ENCODE measurements around the gene GALNT10. TPM values are rescaled to one million over a fixed set of nuclear protein-coding genes. Genes with fewer than 3 reads are reported as not detected.

The GALNT10 gene
- total and polyA plus RNA-seq, 10 of the 15 experiments (the other 5 are each of a cell fraction or from before 2014, with no cell fraction given), result 3.9 to 35.4 (median 15.5) TPM

- RAD21 ChIA-PET (ENCODE audit: unreplicated experiment), result interaction anchor here (0.8 to 1.1 kb wide), 5 partner anchors 19 to 128 kb away, joined by 3 to 5 read pairs (median 3); no protein-coding TSS in a partner anchor
- Histone ChIP-seq H3K36me3 (ENCODE audit: control insufficient read depth in 2 of 2, insufficient read depth in 2 of 2, low read length in 1 of 2) (peaks cover 0 to 2% of the 10 kb centered on the region in 2 experiments; a peak in 1 of 4 replicates), H3K9ac (ENCODE audit: control insufficient read depth, insufficient read depth, low read length) (no peak overlapping the region), H3K4me3 (no peak overlapping the region), H3K27me3 (replicated peaks in 1 of 2; ENCODE audit: control insufficient read depth in 2 of 2, insufficient read depth in 2 of 2, low read length in 1 of 2) (no peaks in the 10 kb centered on the region), H2AFZ (ENCODE audit: control insufficient read depth, low read depth, low read length) (no peak overlapping the region), H3K4me2 (ENCODE audit: control insufficient read depth, insufficient read depth) (no peak overlapping the region), H3K79me2 (ENCODE audit: control insufficient read depth, insufficient read depth, low read length) (no peaks in the 10 kb centered on the region), H3K9me3 (replicated peaks; ENCODE audit: control insufficient read depth, insufficient read depth, low read length) (no peaks in the 10 kb centered on the region), H4K20me1 (ENCODE audit: control insufficient read depth, insufficient read depth) (no peaks in the 10 kb centered on the region), H3K27ac (ENCODE audit: control insufficient read depth, insufficient read depth) (peak overlapping the region; percentile 64; the same call in 1 of the 2 replicates), H3K4me1 (ENCODE audit: control insufficient read depth, insufficient read depth, low read length) (no peaks in the 10 kb centered on the region)
- intact Hi-C loops (cut with micrococcal nuclease; ENCODE audit: unreplicated experiment), result no loop called here
- SMC1A ChIA-PET (ENCODE audit: uncharacterized antibody, unreplicated experiment), result interaction anchor here (0.9 to 2.5 kb wide), 7 partner anchors 11 to 97 kb away, joined by 3 to 6 read pairs (median 4); no protein-coding TSS in a partner anchor
- TF ChIP-seq SPI1 (IDR thresholded peaks at IDR 0.05; ENCODE audit: borderline replicate concordance, insufficient read depth, low read depth, low read length), result no peak
- TF ChIP-seq IKZF2 (IDR thresholded peaks at IDR 0.05), result no peak
- no peak for TF ChIP-seq RAD51 (IDR thresholded peaks at IDR 0.05)
- TF ChIP-seq BCLAF1 (IDR thresholded peaks at IDR 0.05), result no peak
- TF ChIP-seq USF2 (IDR thresholded peaks at IDR 0.05; ENCODE audit: borderline replicate concordance, low read depth, low read length), result no peak
- no peak for TF ChIP-seq SREBF2 (IDR thresholded peaks at IDR 0.05; ENCODE audit: low read length)
- no peak for TF ChIP-seq STAT3 (IDR thresholded peaks at IDR 0.05; ENCODE audit: low read depth, low read length)
- no peak for TF ChIP-seq ESRRA (IDR thresholded peaks at IDR 0.05; ENCODE audit: low read length)
- no peak for TF ChIP-seq CBX5 (IDR thresholded peaks at IDR 0.05; ENCODE audit: low read depth)
- TF ChIP-seq IKZF1 (conservative IDR thresholded peaks at IDR 0.05), result no peak
- no peak for TF ChIP-seq MYB (IDR thresholded peaks at IDR 0.05; ENCODE audit: borderline replicate concordance, low read depth, low read length)
- no peak for TF ChIP-seq NR2C1 (IDR thresholded peaks at IDR 0.05)
- no peak for TF ChIP-seq BHLHE40 (IDR thresholded peaks at IDR 0.05; ENCODE audit: borderline replicate concordance in 1 of 2, low read depth in 2 of 2, low read length in 1 of 2)
- no peak for TF ChIP-seq E4F1 (IDR thresholded peaks at IDR 0.05; ENCODE audit: borderline replicate concordance, partially characterized antibody)
- no peak for TF ChIP-seq ZNF217 (IDR thresholded peaks at IDR 0.05)
- TF ChIP-seq SUZ12 (IDR thresholded peaks at IDR 0.05; ENCODE audit: unreplicated experiment), result no peak
- no peak for TF ChIP-seq POU2F2 (IDR thresholded peaks at IDR 0.05; ENCODE audit: borderline replicate concordance, low read depth, low read length)
- no peak for TF ChIP-seq KAT2A (conservative IDR thresholded peaks at IDR 0.05; ENCODE audit: control insufficient read depth, low read depth, low read length)
- CTCF ChIA-PET, result interaction anchor here (0.6 to 1.3 kb wide), 3 partner anchors 39 to 129 kb away, joined by 3 to 8 read pairs (median 3); no protein-coding TSS in a partner anchor
- ATAC-seq (no peak), DNase-seq (ENCODE audit: low read depth, low spot score) (no peak), FAIRE-seq (no peak)
- POLR2A ChIA-PET, result interaction anchor here (1.7 kb wide), 1 partner anchor 20 kb away, joined by 3 read pairs; no protein-coding TSS in a partner anchor
- BruUV-seq (replicated peaks), result no TSS peak
- in situ Hi-C loops (cut with MboI), result no loop called here
- WGBS (ENCODE audit: insufficient coverage, insufficient replicate concordance, low lambda C conversion rate, missing lambda C conversion rate), result 17% methylated on average over 2 of the region's 2 CpGs
Observed at GRCh38 chr5:154366353-154366752, 175.8 kb downstream of the GALNT10 start.
